Measurements from ENCODE around the gene SPINK9. TPM values are rescaled to one million over a fixed set of nuclear protein-coding genes. Genes with fewer than 3 reads are reported as not detected.

The SPINK9 gene
- polyA plus RNA-seq, 2 of the 4 experiments (the other 2 are of a cell fraction): not detected

GRCh38 chr5:148372166-148372725, 36.9 kb downstream of the SPINK9 start:
- CTCF ChIA-PET: no interaction called here
- 6% methylated on average over 2 of the region's 2 CpGs for WGBS (ENCODE audit: missing lambda C conversion rate)
- no peak for FAIRE-seq

GRCh38 chr5:148372893-148373292, 37.5 kb downstream of the SPINK9 start:
- DNase-seq (ENCODE audit: low read depth in 1 of 2, low spot score in 1 of 2): no peak
- H3K4me2 ChIP-seq: no peak overlapping the region

More at GRCh38 chr5:148372166-148372725, 36.9 kb downstream of the SPINK9 start:
- TF ChIP-seq RAD21 (conservative IDR thresholded peaks at IDR 0.05 in 1 of 2, IDR thresholded peaks at IDR 0.05 in 1 of 2) (no peak), CBX2 (IDR thresholded peaks at IDR 0.05; ENCODE audit: borderline replicate concordance, low read depth) (no peak), CHD2 (IDR thresholded peaks at IDR 0.05; ENCODE audit: low read length, partially characterized antibody) (no peak), CTCF (IDR thresholded peaks at IDR 0.05) (no peak), JUNB (IDR thresholded peaks at IDR 0.05) (no peak), CBX8 (IDR thresholded peaks at IDR 0.05) (no peak), NFE2L2 (conservative IDR thresholded peaks at IDR 0.05; ENCODE audit: low read length) (no peak), HES2 (IDR thresholded peaks at IDR 0.05) (no peak), ELK1 (IDR thresholded peaks at IDR 0.05; ENCODE audit: low read depth, low read length) (no peak), KDM1A (IDR thresholded peaks at IDR 0.05; ENCODE audit: low read depth) (no peak), E2F6 (IDR thresholded peaks at IDR 0.05; ENCODE audit: borderline replicate concordance, low read depth) (no peak), ZNF302 (CRISPR knock-in tag; IDR thresholded peaks at IDR 0.05) (no peak), JUN (IDR thresholded peaks at IDR 0.05) (no peak), ZC3H11A (IDR thresholded peaks at IDR 0.05) (no peak), HOXB5 (CRISPR knock-in tag; IDR thresholded peaks at IDR 0.05) (no peak)
- H3K27ac ChIP-seq: no peak overlapping the region
- no peaks in the 10 kb centered on the region for H3K9me3 ChIP-seq
- H3K4me2 ChIP-seq: no peak overlapping the region
- POLR2A ChIA-PET: no interaction called here
- ATAC-seq (no peak), DNase-seq (ENCODE audit: low read depth in 1 of 2, low spot score in 1 of 2) (no peak)
- H3K4me1 ChIP-seq: no peaks in the 10 kb centered on the region
- H3K4me3 ChIP-seq: no peak overlapping the region

More at GRCh38 chr5:148372893-148373292, 37.5 kb downstream of the SPINK9 start:
- no peak for TF ChIP-seq RCOR1 (IDR thresholded peaks at IDR 0.05; ENCODE audit: low read depth, low read length)
- no peak for TF ChIP-seq EP300 (IDR thresholded peaks at IDR 0.05)
- no peak for TF ChIP-seq FOXS1 (CRISPR knock-in tag; IDR thresholded peaks at IDR 0.05)
- no peak for TF ChIP-seq ZSCAN20 (CRISPR knock-in tag; IDR thresholded peaks at IDR 0.05)
- no peak for TF ChIP-seq CBX2 (IDR thresholded peaks at IDR 0.05; ENCODE audit: borderline replicate concordance, low read depth)
- TF ChIP-seq NFE2L2 (conservative IDR thresholded peaks at IDR 0.05; ENCODE audit: low read length): no peak
- no peak for TF ChIP-seq POLR2A (IDR thresholded peaks at IDR 0.05; ENCODE audit: low read length)
- no peak for TF ChIP-seq CTCF (IDR thresholded peaks at IDR 0.05)
- TF ChIP-seq TP53 (CRISPR knock-in tag; IDR thresholded peaks at IDR 0.05): no peak
- POLR2A ChIA-PET: no interaction called here
- no peaks in the 10 kb centered on the region for H3K9me3 ChIP-seq
- FAIRE-seq (no peak), ATAC-seq (no peak)
- H3K4me1 ChIP-seq: no peaks in the 10 kb centered on the region
- H3K4me3 ChIP-seq: no peak overlapping the region
- CTCF ChIA-PET: interaction anchor here (0.6 to 1.3 kb wide), 2 partner anchors 358 to 563 kb away, joined by 3 to 4 read pairs; no protein-coding TSS in a partner anchor
- no peak overlapping the region for H3K27ac ChIP-seq

Measured in A549 (cell line).